AG04450 (cell line): ENCODE data around the gene HSPG2. TPM values are rescaled to one million over a fixed set of nuclear protein-coding genes. Genes with fewer than 3 reads are reported as not detected.

Source experiments
- CTCF ChIA-PET: fragments of 300-600, 350-600 bp; formaldehyde crosslinking; extraction: SDS; loops from one replicate; lab custom pipeline; 2022; ENCODE audit warnings: antibody characterized with exemption, inconsistent platforms; lab: Charles Lee
- POLR2A ChIA-PET: fragments of 350-600 bp; formaldehyde crosslinking; extraction: SDS; loops from one replicate; lab custom pipeline; 2021; ENCODE audit warnings: antibody characterized with exemption, inconsistent platforms; lab: Yijun Ruan, JAX
- DNase-seq: peaks from one replicate; pipeline ENCODE4 v3.0.0-alpha.2; 2011; ENCODE audit warnings: low read depth, low spot score
- H3K27ac ChIP-seq: one replicate; pipeline ENCODE4 v1.5.1; 2012; ENCODE audit warnings: low read depth, low read length, control low read depth
- H3K27me3 ChIP-seq: one replicate; pipeline ENCODE4 v1.6.0; 2012; ENCODE audit warnings: low read length; ENCODE audit not compliant: control insufficient read depth, insufficient read depth
- H3K4me3 ChIP-seq: 2 replicates; pipeline ENCODE4 v1.5.1; 2011; ENCODE audit warnings: mild to moderate bottlenecking, low read depth, low read length, control low read depth
- H3K9me3 ChIP-seq: 2 replicates; pipeline ENCODE4 v1.5.1; 2012; ENCODE audit warnings: low read length; ENCODE audit not compliant: control insufficient read depth, insufficient read depth
- CTCF ChIP-seq: IDR thresholded peaks from 2 replicates; pipeline ENCODE4 v1.5.1; 2011; ENCODE audit warnings: low read depth, low read length, control low read depth, inconsistent platforms
- polyA plus RNA-seq: library from polyadenylated mRNA; depleted of rRNA; stranded (reverse); fragments of >200 nt; gene quantifications from 2 replicates; pipeline ENCODE4 v1.2.3, GENCODE V29; 2011

HSPG2 gene
- polyA plus RNA-seq, 1 experiment, result 9.7 TPM

- no peak overlapping the region for H3K4me3 ChIP-seq
- no peak for TF ChIP-seq CTCF
- CTCF ChIA-PET, result no interaction called here
- no peak overlapping the region for H3K27ac ChIP-seq
- DNase-seq, result no peak
- H3K27me3 ChIP-seq, result no peaks in the 10 kb centered on the region
- no peaks in the 10 kb centered on the region; the same call in 1 of the 2 replicates for H3K9me3 ChIP-seq
- POLR2A ChIA-PET, result interaction anchor here (0.6 kb wide), 1 partner anchor 558 kb away, joined by 4 read pairs; no protein-coding TSS in a partner anchor
Measured at GRCh38 chr1:21855257-21856096, 81.6 kb downstream of the HSPG2 start.

DNA sequence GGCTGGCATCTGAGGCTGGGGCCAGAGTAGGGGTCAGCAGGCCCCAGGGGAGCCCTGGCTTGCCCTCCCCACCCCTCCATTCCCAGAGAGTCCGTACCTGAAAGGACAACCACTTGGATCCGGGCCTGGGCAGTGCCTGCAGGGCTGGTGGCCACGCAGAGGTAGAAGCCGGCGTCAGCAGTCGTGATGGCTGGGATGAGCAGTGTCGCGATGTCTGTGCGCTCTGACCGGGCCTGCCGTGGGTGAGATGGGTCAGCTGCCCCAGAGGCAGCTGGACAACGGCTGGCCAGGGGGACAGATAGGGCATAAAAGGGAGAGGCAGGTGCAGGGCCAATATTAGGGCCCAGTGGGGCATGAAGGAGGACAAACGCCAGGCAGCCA lies 82.4 kb downstream of the HSPG2 start:
- ChIA-PET POLR2A (no interaction called here), CTCF (no interaction called here)
- Histone ChIP-seq H3K27me3 (no peaks in the 10 kb centered on the region), H3K27ac (no peak overlapping the region), H3K4me3 (no peak overlapping the region), H3K9me3 (no peaks in the 10 kb centered on the region; the same call in 1 of the 2 replicates)
- DNase-seq, result no peak
- no peak for TF ChIP-seq CTCF

DNA sequence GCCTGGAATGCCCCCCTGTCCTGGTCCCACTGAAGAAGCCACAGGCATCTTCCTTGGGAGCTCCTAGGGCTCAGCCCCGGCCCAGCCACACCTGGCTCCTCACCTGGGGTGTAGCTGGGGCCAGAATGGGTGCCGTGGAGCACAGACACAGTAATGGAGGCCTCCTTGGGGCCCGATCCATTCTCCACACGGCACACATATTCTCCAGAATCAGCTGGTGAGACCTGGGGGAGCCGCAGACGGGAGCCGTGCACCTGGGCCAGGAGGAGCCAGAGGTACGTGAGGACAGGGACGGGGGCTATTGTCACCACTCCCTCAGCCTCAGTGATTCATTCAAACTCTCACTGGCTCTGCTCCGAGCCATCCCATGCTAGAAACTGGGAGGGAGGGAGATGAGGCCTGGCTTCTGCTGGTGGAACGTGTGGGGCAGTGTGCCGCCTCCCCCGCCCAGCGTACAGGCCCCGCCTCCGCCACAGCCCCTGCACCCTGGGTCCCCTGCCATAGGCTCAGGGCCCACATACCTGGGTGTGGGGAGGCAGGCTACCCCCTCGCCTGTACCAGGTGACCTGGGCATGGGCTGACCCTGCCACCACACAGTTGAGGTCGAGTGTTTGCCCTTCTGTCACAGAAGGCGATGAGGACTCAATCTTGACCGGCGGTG lies 82.9 kb downstream of the HSPG2 start:
- no peak for DNase-seq
- ChIA-PET CTCF (no interaction called here), POLR2A (no interaction called here)
- no peak for TF ChIP-seq CTCF
- H3K4me3 ChIP-seq, result no peak overlapping the region
- H3K9me3 ChIP-seq, result no peaks in the 10 kb centered on the region; the same call in 1 of the 2 replicates
- no peaks in the 10 kb centered on the region for H3K27me3 ChIP-seq
- H3K27ac ChIP-seq, result no peak overlapping the region

DNA sequence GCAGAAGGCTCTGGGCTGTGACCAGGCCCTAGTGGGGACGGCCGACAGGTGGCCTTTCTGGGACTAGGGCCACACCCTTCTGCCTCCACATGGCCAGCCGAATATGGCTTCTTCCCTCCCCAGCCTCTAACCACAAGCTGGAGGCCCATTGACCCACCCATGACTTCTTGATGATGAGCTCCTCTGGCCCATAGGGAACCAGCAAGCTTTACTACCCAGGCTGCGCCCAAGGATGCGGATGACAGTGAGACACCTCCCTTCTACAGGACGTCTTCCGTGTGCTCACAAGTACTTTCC lies 84.0 kb downstream of the HSPG2 start:
- no peaks in the 10 kb centered on the region for H3K27me3 ChIP-seq
- POLR2A ChIA-PET, result no interaction called here
- H3K27ac ChIP-seq, result no peak overlapping the region
- no peaks in the 10 kb centered on the region; the same call in 1 of the 2 replicates for H3K9me3 ChIP-seq
- DNase-seq, result no peak
- CTCF ChIA-PET, result no interaction called here
- TF ChIP-seq CTCF, result no peak
- H3K4me3 ChIP-seq, result no peak overlapping the region
